Karpas-422 (cell line): ENCODE data around the gene COL13A1. TPM values are rescaled to one million over a fixed set of nuclear protein-coding genes. Genes with fewer than 3 reads are reported as not detected.

Experiments used
- DNase-seq: peaks from one replicate; pipeline ENCODE4 v3.0.0-alpha.2; 2015
- H2AFZ ChIP-seq: fragments of 200-600 bp; sonication (generic); 2 replicates; pipeline ENCODE4 v1.6.1; 2014; ENCODE audit warnings: antibody characterized with exemption, low read length, mixed read lengths
- H3K27ac ChIP-seq: fragments of 200-600 bp; sonication (generic); 2 replicates; pipeline ENCODE4 v1.5.1; 2014; ENCODE audit warnings: mild to moderate bottlenecking, low read length, moderate library complexity
- H3K27me3 ChIP-seq: fragments of 200-600 bp; sonication (generic); 2 replicates; pipeline ENCODE4 v1.6.1; 2014; ENCODE audit warnings: low read length, mixed read lengths
- H3K36me3 ChIP-seq: fragments of 200-600 bp; sonication (generic); 2 replicates; pipeline ENCODE4 v1.6.1; 2014; ENCODE audit warnings: low read length, mixed read lengths; ENCODE audit not compliant: insufficient read depth
- H3K4me1 ChIP-seq: fragments of 200-600 bp; sonication (generic); 2 replicates; pipeline ENCODE4 v1.6.1; 2014; ENCODE audit warnings: mild to moderate bottlenecking, low read length, mixed read lengths
- H3K4me2 ChIP-seq: fragments of 200-600 bp; sonication (generic); 2 replicates; pipeline ENCODE4 v1.6.1; 2014; ENCODE audit warnings: low read length, low read depth, mild to moderate bottlenecking; ENCODE audit not compliant: poor library complexity, severe bottlenecking
- H3K4me3 ChIP-seq: fragments of 200-600 bp; sonication (generic); 2 replicates; pipeline ENCODE4 v1.5.1; 2014; ENCODE audit warnings: mild to moderate bottlenecking, antibody characterized with exemption, low read length, mixed read lengths
- H3K79me2 ChIP-seq: fragments of 200-600 bp; sonication (generic); 2 replicates; pipeline ENCODE4 v1.6.1; 2014; ENCODE audit warnings: mild to moderate bottlenecking, low read length, mixed read lengths
- H3K9ac ChIP-seq: fragments of 200-600 bp; sonication (generic); 2 replicates; pipeline ENCODE4 v1.6.0; 2014; ENCODE audit warnings: low read length
- H3K9me2 ChIP-seq: fragments of 200-600 bp; sonication (generic), shearing (Covaris generic); replicated peaks from 2 replicates; pipeline ENCODE4 v1.6.0; 2014; ENCODE audit warnings: mild to moderate bottlenecking, low read length, moderate library complexity; ENCODE audit not compliant: insufficient read depth
- H3K9me3 ChIP-seq: fragments of 300-700, 200-600 bp; sonication (generic); 2 replicates; pipeline ENCODE4 v1.6.1; 2014; ENCODE audit warnings: low read length, mixed read lengths
- H4K20me1 ChIP-seq: fragments of 200-600 bp; sonication (generic); 2 replicates; pipeline ENCODE4 v1.6.1; 2014; ENCODE audit warnings: mild to moderate bottlenecking, antibody characterized with exemption, low read length, low read depth; ENCODE audit not compliant: insufficient read depth
- total RNA-seq: library from RNA; depleted of rRNA; stranded (reverse); fragments of >200 nt; shearing (Covaris generic); gene quantifications from 2 replicates; pipeline ENCODE4 v1.2.3, GENCODE V29; 2014; ENCODE audit warnings: low replicate concordance

Gene COL13A1
- total RNA-seq, 1 experiment from 2014 or later, result not detected

GRCh38 chr10:69838853-69839252, 37.1 kb downstream of the COL13A1 start:
- Histone ChIP-seq H3K36me3 (no peaks in the 10 kb centered on the region), H3K27me3 (no peaks in the 10 kb centered on the region), H3K4me1 (no peaks in the 10 kb centered on the region)

GRCh38 chr10:69839696-69840345, 38.1 kb downstream of the COL13A1 start:
- Histone ChIP-seq H3K4me2 (no peak overlapping the region), H4K20me1 (no peaks in the 10 kb centered on the region)
- DNase-seq, result no peak

More at GRCh38 chr10:69838853-69839252, 37.1 kb downstream of the COL13A1 start:
- H3K9me2 ChIP-seq, result no peaks in the 10 kb centered on the region
- no peak overlapping the region for H2AFZ ChIP-seq
- no peaks in the 10 kb centered on the region for H3K79me2 ChIP-seq
- no peak overlapping the region for H3K9ac ChIP-seq
- no peak overlapping the region for H3K4me3 ChIP-seq
- H4K20me1 ChIP-seq, result no peaks in the 10 kb centered on the region
- H3K9me3 ChIP-seq, result no peaks in the 10 kb centered on the region
- H3K4me2 ChIP-seq, result no peak overlapping the region
- DNase-seq, result no peak
- no peak overlapping the region for H3K27ac ChIP-seq

GRCh38 chr10:69840773-69841172, 39.1 kb downstream of the COL13A1 start:
- Histone ChIP-seq H2AFZ (no peak overlapping the region), H4K20me1 (no peaks in the 10 kb centered on the region), H3K4me3 (no peak overlapping the region), H3K4me1 (no peaks in the 10 kb centered on the region; the same call in 1 of the 2 replicates), H3K27me3 (no peaks in the 10 kb centered on the region), H3K79me2 (no peaks in the 10 kb centered on the region), H3K9ac (no peak overlapping the region), H3K9me2 (no peaks in the 10 kb centered on the region), H3K36me3 (no peaks in the 10 kb centered on the region), H3K27ac (no peak overlapping the region), H3K9me3 (no peaks in the 10 kb centered on the region), H3K4me2 (no peak overlapping the region)
- no peak for DNase-seq

More at GRCh38 chr10:69839696-69840345, 38.1 kb downstream of the COL13A1 start:
- Histone ChIP-seq H3K4me1 (no peaks in the 10 kb centered on the region), H3K9me2 (no peaks in the 10 kb centered on the region), H3K9ac (no peak overlapping the region), H3K27me3 (no peaks in the 10 kb centered on the region), H3K36me3 (no peaks in the 10 kb centered on the region), H3K4me3 (no peak overlapping the region), H3K9me3 (no peaks in the 10 kb centered on the region), H3K79me2 (no peaks in the 10 kb centered on the region), H2AFZ (no peak overlapping the region), H3K27ac (no peak overlapping the region)

GRCh38 chr10:69842020-69842419, 40.3 kb downstream of the COL13A1 start:
- Histone ChIP-seq H3K4me3 (no peak overlapping the region), H3K4me1 (no peaks in the 10 kb centered on the region; the same call in 1 of the 2 replicates), H3K27ac (no peak overlapping the region), H4K20me1 (no peaks in the 10 kb centered on the region), H3K9me2 (no peaks in the 10 kb centered on the region), H3K9ac (no peak overlapping the region), H3K36me3 (no peaks in the 10 kb centered on the region), H3K4me2 (no peak overlapping the region), H3K79me2 (no peaks in the 10 kb centered on the region), H3K9me3 (no peaks in the 10 kb centered on the region), H2AFZ (no peak overlapping the region), H3K27me3 (no peaks in the 10 kb centered on the region)
- DNase-seq, result no peak

GRCh38 chr10:69842882-69843281, 41.2 kb downstream of the COL13A1 start:
- no peak for DNase-seq
- Histone ChIP-seq H3K27ac (no peak overlapping the region), H3K4me2 (no peak overlapping the region), H3K4me3 (no peak overlapping the region), H3K9me3 (no peaks in the 10 kb centered on the region), H3K4me1 (no peaks in the 10 kb centered on the region; the same call in 1 of the 2 replicates), H3K79me2 (no peaks in the 10 kb centered on the region), H3K36me3 (no peaks in the 10 kb centered on the region), H4K20me1 (no peaks in the 10 kb centered on the region), H3K9me2 (no peaks in the 10 kb centered on the region), H2AFZ (no peak overlapping the region), H3K27me3 (no peaks in the 10 kb centered on the region), H3K9ac (no peak overlapping the region)

- Histone ChIP-seq H3K79me2 (no peaks in the 10 kb centered on the region), H3K4me3 (no peak overlapping the region), H4K20me1 (no peaks in the 10 kb centered on the region), H3K27ac (no peak overlapping the region), H3K4me1 (peaks cover 4% of the 10 kb centered on the region; the same call in 1 of the 2 replicates), H3K27me3 (no peaks in the 10 kb centered on the region), H3K4me2 (no peak overlapping the region), H2AFZ (no peak overlapping the region), H3K9me3 (no peaks in the 10 kb centered on the region), H3K36me3 (no peaks in the 10 kb centered on the region), H3K9me2 (no peaks in the 10 kb centered on the region), H3K9ac (no peak overlapping the region)
- DNase-seq, result no peak
Observed at GRCh38 chr10:69843923-69844322, 42.2 kb downstream of the COL13A1 start.

GRCh38 chr10:69844698-69845097, 43.0 kb downstream of the COL13A1 start:
- H3K4me2 ChIP-seq, result no peak overlapping the region
- no peak overlapping the region for H2AFZ ChIP-seq
- no peaks in the 10 kb centered on the region for H3K9me2 ChIP-seq
- H3K27ac ChIP-seq, result no peak overlapping the region
- peaks cover 4% of the 10 kb centered on the region; the same call in 1 of the 2 replicates for H3K4me1 ChIP-seq
- H3K9me3 ChIP-seq, result no peaks in the 10 kb centered on the region
- no peaks in the 10 kb centered on the region for H3K27me3 ChIP-seq
- DNase-seq, result no peak
- H3K79me2 ChIP-seq, result no peaks in the 10 kb centered on the region
- no peaks in the 10 kb centered on the region for H3K36me3 ChIP-seq
- H4K20me1 ChIP-seq, result no peaks in the 10 kb centered on the region
- H3K9ac ChIP-seq, result no peak overlapping the region
- H3K4me3 ChIP-seq, result no peak overlapping the region

GRCh38 chr10:69845574-69846292, 44.0 kb downstream of the COL13A1 start:
- Histone ChIP-seq H2AFZ (no peak overlapping the region), H3K9me3 (no peaks in the 10 kb centered on the region), H3K79me2 (no peaks in the 10 kb centered on the region), H3K9ac (no peak overlapping the region), H3K4me1 (peaks cover 4% of the 10 kb centered on the region; the same call in 1 of the 2 replicates), H4K20me1 (no peaks in the 10 kb centered on the region; the same call in 1 of the 2 replicates), H3K9me2 (no peaks in the 10 kb centered on the region), H3K4me3 (no peak overlapping the region), H3K36me3 (no peaks in the 10 kb centered on the region), H3K4me2 (no peak overlapping the region), H3K27me3 (no peaks in the 10 kb centered on the region), H3K27ac (no peak overlapping the region)
- no peak for DNase-seq
